Esophagus squamous epithelium (tissue), 4 donors: ENCODE results near the gene JPH2.

Experiments
- CTCF ChIP-seq, 6 experiments: fragments of 450-650 bp in 4 of 6; fragments of 200-600 bp in 2 of 6; sonication (generic) in 2 of 6; IDR thresholded peaks; one replicate each; pipeline ENCODE4 v1.5.1; 2016 to 2019; ENCODE audit warnings: antibody characterized with exemption in 6 of 6, mild to moderate bottlenecking in 4 of 6, moderate library complexity in 4 of 6
- POLR2A ChIP-seq, 4 donors: fragments of 450-650 bp; IDR thresholded peaks; one replicate each; pipeline ENCODE4 v1.6.1; 2017; ENCODE audit warnings: antibody characterized with exemption in 4 of 4, mild to moderate bottlenecking in 4 of 4, moderate library complexity in 3 of 4

- TF ChIP-seq CTCF (IDR thresholded peaks at IDR 0.05) (no peak), POLR2A (IDR thresholded peaks at IDR 0.05) (no peak)
Measured at GRCh38 chr20:44071526-44072111, 115.4 kb downstream of the JPH2 start.
